ENCODE results near the gene TUBA8.

DNA sequence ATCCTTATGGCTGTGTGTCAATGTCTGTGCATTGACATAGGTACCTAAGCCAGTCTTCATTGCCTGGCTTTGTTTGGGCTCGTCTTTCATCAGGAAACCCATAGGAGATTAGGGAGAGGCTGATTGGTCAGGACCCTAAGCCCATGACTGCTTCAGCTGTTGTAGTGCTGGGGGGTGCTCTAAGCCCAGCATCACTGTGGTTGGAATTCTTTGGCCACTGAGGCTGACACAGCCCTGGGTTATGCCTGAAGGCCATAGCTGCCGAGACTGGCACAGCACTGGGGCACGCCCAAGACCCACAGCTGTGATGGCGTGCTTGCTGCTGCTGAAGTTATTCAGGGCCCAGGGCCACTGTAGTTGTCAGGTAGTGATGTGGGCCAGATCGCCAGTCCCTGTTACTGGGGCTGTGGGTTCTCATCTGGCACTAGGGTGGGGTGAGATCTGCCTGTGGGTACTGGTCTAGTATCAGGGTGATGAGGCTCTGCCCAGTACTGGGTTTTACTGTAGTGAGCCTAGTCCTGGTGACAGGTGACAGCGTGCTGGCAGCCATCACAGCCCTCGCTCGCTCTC lies 44.3 kb downstream of the TUBA8 start:
- TF ChIP-seq, protein P1, sequence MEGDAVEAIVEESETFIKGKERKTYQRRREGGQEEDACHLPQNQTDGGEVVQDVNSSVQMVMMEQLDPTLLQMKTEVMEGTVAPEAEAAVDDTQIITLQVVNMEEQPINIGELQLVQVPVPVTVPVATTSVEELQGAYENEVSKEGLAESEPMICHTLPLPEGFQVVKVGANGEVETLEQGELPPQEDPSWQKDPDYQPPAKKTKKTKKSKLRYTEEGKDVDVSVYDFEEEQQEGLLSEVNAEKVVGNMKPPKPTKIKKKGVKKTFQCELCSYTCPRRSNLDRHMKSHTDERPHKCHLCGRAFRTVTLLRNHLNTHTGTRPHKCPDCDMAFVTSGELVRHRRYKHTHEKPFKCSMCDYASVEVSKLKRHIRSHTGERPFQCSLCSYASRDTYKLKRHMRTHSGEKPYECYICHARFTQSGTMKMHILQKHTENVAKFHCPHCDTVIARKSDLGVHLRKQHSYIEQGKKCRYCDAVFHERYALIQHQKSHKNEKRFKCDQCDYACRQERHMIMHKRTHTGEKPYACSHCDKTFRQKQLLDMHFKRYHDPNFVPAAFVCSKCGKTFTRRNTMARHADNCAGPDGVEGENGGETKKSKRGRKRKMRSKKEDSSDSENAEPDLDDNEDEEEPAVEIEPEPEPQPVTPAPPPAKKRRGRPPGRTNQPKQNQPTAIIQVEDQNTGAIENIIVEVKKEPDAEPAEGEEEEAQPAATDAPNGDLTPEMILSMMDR (IDR thresholded peaks at IDR 0.05; ENCODE audit: extremely low read depth in 1 of 2, insufficient read depth in 1 of 2, low read depth in 1 of 2, low read length in 2 of 2), result no peak
- TF ChIP-seq POLR2A (IDR thresholded peaks at IDR 0.05; ENCODE audit: low read depth, low read length) (no peak), MYC (IDR thresholded peaks at IDR 0.05; ENCODE audit: low read depth, low read length) (no peak), POLR2AphosphoS5 (IDR thresholded peaks at IDR 0.05; ENCODE audit: insufficient read depth, low read depth, low read length) (no peak), EZH2 (IDR thresholded peaks at IDR 0.05; ENCODE audit: borderline replicate concordance, low read depth, low read length, severe bottlenecking) (no peak), JUN (IDR thresholded peaks at IDR 0.05; ENCODE audit: borderline replicate concordance, insufficient read depth, insufficient read length, low read depth) (no peak), FOS (IDR thresholded peaks at IDR 0.05; ENCODE audit: borderline replicate concordance, insufficient read depth, low read length) (no peak), GATA2 (IDR thresholded peaks at IDR 0.05; ENCODE audit: insufficient read depth, insufficient read length, low read depth, low read length) (no peak)
- TF ChIP-seq, protein P2, sequence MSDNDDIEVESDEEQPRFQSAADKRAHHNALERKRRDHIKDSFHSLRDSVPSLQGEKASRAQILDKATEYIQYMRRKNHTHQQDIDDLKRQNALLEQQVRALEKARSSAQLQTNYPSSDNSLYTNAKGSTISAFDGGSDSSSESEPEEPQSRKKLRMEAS (IDR thresholded peaks at IDR 0.05; ENCODE audit: insufficient read depth, insufficient read length), result no peak
